ENCODE data around the gene SYCP3.
A peak's percentile ranks its signal among the peaks of the same experiment; 100 is the strongest.

Gene SYCP3

GRCh38 chr12:101710288-101710687 lies 29.0 kb downstream of the SYCP3 start:
- no peak for ATAC-seq
- no peak overlapping the region for H3K4me3 Mint-ChIP-seq
- no peak overlapping the region for H3K27ac Mint-ChIP-seq
- H3K36me3 Mint-ChIP-seq, result peaks cover 16% of the 10 kb centered on the region
- no peaks in the 10 kb centered on the region for H3K27me3 Mint-ChIP-seq
- peaks cover 56% of the 10 kb centered on the region for H3K4me1 Mint-ChIP-seq
- H3K9me3 Mint-ChIP-seq, result no peaks in the 10 kb centered on the region

GRCh38 chr12:101707131-101707782 lies 32.0 kb downstream of the SYCP3 start:
- no peak for ATAC-seq
- H3K4me1 Mint-ChIP-seq, result peaks cover 56% of the 10 kb centered on the region
- no peak overlapping the region for H3K4me3 Mint-ChIP-seq
- H3K36me3 Mint-ChIP-seq, result peaks cover 16% of the 10 kb centered on the region
- no peaks in the 10 kb centered on the region for H3K27me3 Mint-ChIP-seq
- no peaks in the 10 kb centered on the region for H3K9me3 Mint-ChIP-seq
- peak overlapping the region; percentile 45 for H3K27ac Mint-ChIP-seq

- Mint-ChIP-seq H3K27me3 (no peaks in the 10 kb centered on the region), H3K4me1 (peaks cover 61% of the 10 kb centered on the region), H3K27ac (no peak overlapping the region), H3K36me3 (peaks cover 16% of the 10 kb centered on the region), H3K9me3 (no peaks in the 10 kb centered on the region), H3K4me3 (no peak overlapping the region)
- no peak for ATAC-seq
Measured at GRCh38 chr12:101706403-101706802, 32.9 kb downstream of the SYCP3 start.

GRCh38 chr12:101703487-101703886 lies 35.8 kb downstream of the SYCP3 start:
- Mint-ChIP-seq H3K9me3 (no peaks in the 10 kb centered on the region), H3K4me3 (no peak overlapping the region), H3K36me3 (peaks cover 17% of the 10 kb centered on the region), H3K27ac (peak overlapping the region; percentile 37), H3K4me1 (peaks cover 71% of the 10 kb centered on the region), H3K27me3 (no peaks in the 10 kb centered on the region)
- ATAC-seq, result no peak

- Mint-ChIP-seq H3K27me3 (no peaks in the 10 kb centered on the region), H3K36me3 (peaks cover 5% of the 10 kb centered on the region), H3K4me1 (peaks cover 71% of the 10 kb centered on the region), H3K4me3 (peak overlapping the region; percentile 88), H3K9me3 (no peaks in the 10 kb centered on the region), H3K27ac (peak overlapping the region; percentile 94)
- no peak for ATAC-seq
Measured at GRCh38 chr12:101700299-101700820, 38.9 kb downstream of the SYCP3 start.

GRCh38 chr12:101698800-101699347 lies 40.4 kb downstream of the SYCP3 start:
- Mint-ChIP-seq H3K36me3 (peaks cover 5% of the 10 kb centered on the region), H3K4me3 (peak overlapping the region; percentile 88), H3K9me3 (no peaks in the 10 kb centered on the region), H3K27me3 (no peaks in the 10 kb centered on the region), H3K4me1 (peaks cover 71% of the 10 kb centered on the region), H3K27ac (peak overlapping the region; percentile 94)
- no peak for ATAC-seq

- H3K27ac Mint-ChIP-seq, result peak overlapping the region; percentile 94
- H3K9me3 Mint-ChIP-seq, result no peaks in the 10 kb centered on the region
- H3K36me3 Mint-ChIP-seq, result peaks cover 5% of the 10 kb centered on the region
- peak overlapping the region; percentile 88 for H3K4me3 Mint-ChIP-seq
- H3K4me1 Mint-ChIP-seq, result peaks cover 64% of the 10 kb centered on the region
- peak; percentile 63 for ATAC-seq
- no peaks in the 10 kb centered on the region for H3K27me3 Mint-ChIP-seq
Measured at GRCh38 chr12:101697930-101698799, 41.1 kb downstream of the SYCP3 start.

- peak within 1 kb of the TSS; percentile 94 for H3K27ac Mint-ChIP-seq
- peaks cover 5% of the 10 kb centered on the region for H3K36me3 Mint-ChIP-seq
Measured at GRCh38 chr12:101697197-101697929, 41.9 kb downstream of the SYCP3 start, which contains the start of gene CHPT1. Gene CHPT1 (plus strand): TSS chr12:101697640. CDS start chr12:101697862, 222 bp downstream.

GRCh38 chr12:101696251-101697196 lies 42.7 kb downstream of the SYCP3 start:
- Mint-ChIP-seq H3K27me3 (no peaks in the 10 kb centered on the region), H3K4me3 (peak overlapping the region; percentile 91), H3K27ac (peak overlapping the region; percentile 94), H3K36me3 (peaks cover 5% of the 10 kb centered on the region), H3K9me3 (no peaks in the 10 kb centered on the region), H3K4me1 (peaks cover 53% of the 10 kb centered on the region)
- ATAC-seq, result no peak

More at GRCh38 chr12:101697197-101697929, 41.9 kb downstream of the SYCP3 start, which contains the start of gene CHPT1:
- Mint-ChIP-seq H3K27me3 (no peaks in the 10 kb centered on the region), H3K4me3 (peak within 1 kb of the TSS; percentile 91), H3K4me1 (peaks cover 56% of the 10 kb centered on the region), H3K9me3 (no peaks in the 10 kb centered on the region)
- peak; percentile 89 for ATAC-seq

GRCh38 chr12:101695706-101696105 lies 43.6 kb downstream of the SYCP3 start:
- no peaks in the 10 kb centered on the region for H3K27me3 Mint-ChIP-seq
- no peaks in the 10 kb centered on the region for H3K9me3 Mint-ChIP-seq
- ATAC-seq, result no peak
- H3K36me3 Mint-ChIP-seq, result no peaks in the 10 kb centered on the region
- no peak overlapping the region for H3K4me3 Mint-ChIP-seq
- H3K27ac Mint-ChIP-seq, result peak overlapping the region; percentile 94
- H3K4me1 Mint-ChIP-seq, result peaks cover 50% of the 10 kb centered on the region

- no peak for ATAC-seq
- no peak overlapping the region for H3K4me3 Mint-ChIP-seq
- H3K9me3 Mint-ChIP-seq, result no peaks in the 10 kb centered on the region
- peak overlapping the region; percentile 94 for H3K27ac Mint-ChIP-seq
- H3K27me3 Mint-ChIP-seq, result no peaks in the 10 kb centered on the region
- H3K36me3 Mint-ChIP-seq, result no peaks in the 10 kb centered on the region
- peaks cover 43% of the 10 kb centered on the region for H3K4me1 Mint-ChIP-seq
Measured at GRCh38 chr12:101694986-101695385, 44.3 kb downstream of the SYCP3 start.

- Mint-ChIP-seq H3K4me3 (no peak overlapping the region), H3K27ac (no peak overlapping the region), H3K36me3 (no peaks in the 10 kb centered on the region), H3K4me1 (peaks cover 37% of the 10 kb centered on the region), H3K9me3 (no peaks in the 10 kb centered on the region), H3K27me3 (no peaks in the 10 kb centered on the region)
- no peak for ATAC-seq
Measured at GRCh38 chr12:101694297-101694848, 44.9 kb downstream of the SYCP3 start.

GRCh38 chr12:101691503-101692096 lies 47.7 kb downstream of the SYCP3 start:
- no peaks in the 10 kb centered on the region for H3K27me3 Mint-ChIP-seq
- no peaks in the 10 kb centered on the region for H3K9me3 Mint-ChIP-seq
- H3K4me1 Mint-ChIP-seq, result peaks cover 21% of the 10 kb centered on the region
- ATAC-seq, result no peak
- H3K36me3 Mint-ChIP-seq, result no peaks in the 10 kb centered on the region
- H3K27ac Mint-ChIP-seq, result no peak overlapping the region
- no peak overlapping the region for H3K4me3 Mint-ChIP-seq
